HepG2 (cell line): ENCODE data around the gene SH3GL1. TPM values are rescaled to one million over a fixed set of nuclear protein-coding genes. Genes with fewer than 3 reads are reported as not detected.
A peak's percentile ranks its signal among the peaks of the same experiment; 100 is the strongest.

Experiments used
- AFF4 ChIP-seq: sonication (generic); formaldehyde crosslinking; IDR thresholded peaks from 2 replicates; pipeline ENCODE4 v1.4.0; 2020; ENCODE audit warnings: missing genetic modification reagents
- GLMP ChIP-seq: sonication (generic); formaldehyde crosslinking; IDR thresholded peaks from 2 replicates; pipeline ENCODE4 v1.9.0; 2021; ENCODE audit warnings: missing genetic modification reagents, mild to moderate bottlenecking, borderline replicate concordance
- HDAC1 ChIP-seq: sonication (generic); formaldehyde crosslinking; IDR thresholded peaks from 2 replicates; pipeline ENCODE4 v1.5.1; 2020; ENCODE audit warnings: mild to moderate bottlenecking, missing genetic modification reagents
- MLXIP ChIP-seq: sonication (generic); formaldehyde crosslinking; IDR thresholded peaks from 2 replicates; pipeline ENCODE4 v1.9.0; 2021; ENCODE audit warnings: missing genetic modification reagents, borderline replicate concordance
- PAX8 ChIP-seq: sonication (generic); formaldehyde crosslinking; IDR thresholded peaks from 2 replicates; pipeline ENCODE4 v1.8.0; 2022; ENCODE audit warnings: mild to moderate bottlenecking, missing genetic modification reagents, borderline replicate concordance
- POLR2A ChIP-seq, 2 experiments: IDR thresholded peaks; 2 replicates each; pipeline ENCODE4 v1.6.1; 2011; ENCODE audit warnings: low read depth in 2 of 2, low read length in 2 of 2, mild to moderate bottlenecking in 1 of 2, moderate library complexity in 1 of 2; ENCODE audit not compliant: insufficient read depth in 1 of 2
- REST ChIP-seq, 2 experiments: IDR thresholded peaks; 2 replicates each; pipeline ENCODE4 v1.6.1; 2011 to 2012; ENCODE audit warnings: low read length in 2 of 2, borderline replicate concordance in 1 of 2, low read depth in 1 of 2, mild to moderate bottlenecking in 1 of 2, moderate library complexity in 1 of 2
- SALL2 ChIP-seq: sonication (generic); formaldehyde crosslinking; IDR thresholded peaks from 2 replicates; pipeline ENCODE4 v1.8.1; 2023; ENCODE audit warnings: mild to moderate bottlenecking, missing genetic modification reagents, inconsistent platforms
- SMARCE1 ChIP-seq: fragments of 450-650 bp; IDR thresholded peaks from 2 replicates; pipeline ENCODE4 v1.6.1; 2017; ENCODE audit warnings: borderline replicate concordance
- TAF1 ChIP-seq: sonication (generic); formaldehyde crosslinking; IDR thresholded peaks from 2 replicates; pipeline ENCODE4 v1.4.0; 2020; ENCODE audit warnings: missing genetic modification reagents
- ZBTB7B ChIP-seq: sonication (generic); formaldehyde crosslinking; IDR thresholded peaks from 2 replicates; pipeline ENCODE4 v1.4.0; 2020; ENCODE audit warnings: missing genetic modification reagents
- ZNF431 ChIP-seq: sonication (generic); formaldehyde crosslinking; IDR thresholded peaks from 2 replicates; pipeline ENCODE4 v1.9.0; 2022; ENCODE audit warnings: missing genetic modification reagents, low read depth, mild to moderate bottlenecking, borderline replicate concordance
- ZNF552 ChIP-seq: sonication (generic); formaldehyde crosslinking; IDR thresholded peaks from 2 replicates; pipeline ENCODE4 v1.9.0; 2022; ENCODE audit warnings: missing genetic modification reagents, mild to moderate bottlenecking, borderline replicate concordance
- ZNF576 ChIP-seq: sonication (generic); formaldehyde crosslinking; IDR thresholded peaks from 2 replicates; pipeline ENCODE4 v1.4.0; 2020; ENCODE audit warnings: mild to moderate bottlenecking, missing genetic modification reagents
- ZNF615 ChIP-seq: sonication (generic); formaldehyde crosslinking; IDR thresholded peaks from 2 replicates; pipeline ENCODE4 v1.5.0; 2020; ENCODE audit warnings: mild to moderate bottlenecking, missing genetic modification reagents, borderline replicate concordance
- ZNF768 ChIP-seq: sonication (generic); formaldehyde crosslinking; IDR thresholded peaks from 2 replicates; pipeline ENCODE4 v1.4.0; 2020; ENCODE audit warnings: missing genetic modification reagents
- polyA plus RNA-seq, 8 experiments: library from polyadenylated mRNA; depleted of rRNA in 3 of 8; stranded (reverse) in 7 of 8; unstranded in 1 of 8; fragments of >200 nt; fragmentation: Illumina TruSeq in 4 of 8; extraction: Trizol in 4 of 8; gene quantifications; 2 replicates each; pipeline versions ENCODE4 v1.2.1 to v1.2.3, GENCODE V29; 2011 to 2016; ENCODE audit warnings: low read depth in 4 of 8, missing spikeins in 1 of 8, mixed read lengths in 1 of 8; ENCODE audit not compliant: insufficient read depth in 1 of 8
- total RNA-seq, 5 experiments: library from RNA; depleted of rRNA; stranded (reverse); fragments of >200 nt; fragmentation: Illumina TruSeq; extraction: Trizol; gene quantifications; 2 replicates each; pipeline ENCODE4 v1.2.3, GENCODE V29; 2016; ENCODE audit warnings: low read depth in 1 of 5

The SH3GL1 gene
- total and polyA plus RNA-seq, 2 of the 13 experiments (the other 11 are each of a cell fraction or from before 2014, with no cell fraction given) = 33.0 to 45.1 TPM

GRCh38 chr19:4374498-4375163 is 25.7 kb downstream of the SH3GL1 start (continued):
- 0 out of 2 replicates have a peak, but pooled peaks have one; percentile 30 for TF ChIP-seq ZNF768 (CRISPR knock-in tag)
- TF ChIP-seq PAX8 (CRISPR knock-in tag) = no peak
- TF ChIP-seq ZNF431 = no peak
- no peak for TF ChIP-seq ZNF552 (CRISPR knock-in tag)
- peak; percentile 91 for TF ChIP-seq HDAC1 (CRISPR knock-in tag)
- TF ChIP-seq TAF1 (CRISPR knock-in tag) = peak; percentile 41
- no peak for TF ChIP-seq SMARCE1
- 0 out of 2 replicates have a peak, but pooled peaks have one; percentile 54 for TF ChIP-seq ZBTB7B (CRISPR knock-in tag)
- TF ChIP-seq REST (IDR thresholded peaks at IDR 0.05; ENCODE audit: borderline replicate concordance in 1 of 2, low read depth in 1 of 2, low read length in 2 of 2) = no peak
- no peak for TF ChIP-seq GLMP (CRISPR knock-in tag)
- peak; percentile 12 to 48; a peak in 2 of 4 replicates for TF ChIP-seq POLR2A (IDR thresholded peaks at IDR 0.05; ENCODE audit: insufficient read depth in 1 of 2, low read depth in 2 of 2, low read length in 2 of 2)
- TF ChIP-seq ZNF576 = no peak
- peak; percentile 41; the same call in 1 of the 2 replicates for TF ChIP-seq MLXIP
- 0 out of 2 replicates have a peak, but pooled peaks have one; percentile 20 for TF ChIP-seq AFF4 (CRISPR knock-in tag)
- peak; percentile 88; the same call in 1 of the 2 replicates for TF ChIP-seq ZNF615 (CRISPR knock-in tag)
- no peak for TF ChIP-seq SALL2
